Fibroblast of skin of abdomen (primary cell): Measurements from ENCODE around the gene HPCAL4.

Source experiments
- DNase-seq: peaks from one replicate; pipeline ENCODE4 v3.0.0-alpha.2; 2013

The HPCAL4 gene

GRCh38 chr1:39649636-39650185 lies 41.5 kb downstream of the HPCAL4 start:
- no peak for DNase-seq

GRCh38 chr1:39648496-39648895 lies 42.7 kb downstream of the HPCAL4 start:
- no peak for DNase-seq

DNA sequence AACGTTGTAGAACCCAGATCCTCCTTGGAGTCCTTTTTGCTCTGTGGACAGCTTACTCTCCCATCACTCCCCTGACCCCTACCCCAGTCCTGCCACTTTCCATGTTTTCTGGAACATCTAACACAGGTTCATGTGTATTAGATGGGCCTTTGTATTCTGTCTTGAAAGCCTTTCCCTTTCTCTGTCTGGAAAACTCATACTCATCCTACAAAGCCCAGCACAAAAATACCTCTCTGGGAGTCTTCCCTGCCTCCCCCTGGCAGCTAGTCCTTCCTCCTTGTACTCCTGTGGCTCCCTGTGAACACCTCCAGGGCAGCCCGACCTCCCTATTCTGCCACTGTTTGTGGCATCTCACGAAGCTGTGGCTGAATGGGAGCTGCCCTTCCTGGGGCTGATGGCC lies 44.0 kb downstream of the HPCAL4 start:
- no peak for DNase-seq

DNA sequence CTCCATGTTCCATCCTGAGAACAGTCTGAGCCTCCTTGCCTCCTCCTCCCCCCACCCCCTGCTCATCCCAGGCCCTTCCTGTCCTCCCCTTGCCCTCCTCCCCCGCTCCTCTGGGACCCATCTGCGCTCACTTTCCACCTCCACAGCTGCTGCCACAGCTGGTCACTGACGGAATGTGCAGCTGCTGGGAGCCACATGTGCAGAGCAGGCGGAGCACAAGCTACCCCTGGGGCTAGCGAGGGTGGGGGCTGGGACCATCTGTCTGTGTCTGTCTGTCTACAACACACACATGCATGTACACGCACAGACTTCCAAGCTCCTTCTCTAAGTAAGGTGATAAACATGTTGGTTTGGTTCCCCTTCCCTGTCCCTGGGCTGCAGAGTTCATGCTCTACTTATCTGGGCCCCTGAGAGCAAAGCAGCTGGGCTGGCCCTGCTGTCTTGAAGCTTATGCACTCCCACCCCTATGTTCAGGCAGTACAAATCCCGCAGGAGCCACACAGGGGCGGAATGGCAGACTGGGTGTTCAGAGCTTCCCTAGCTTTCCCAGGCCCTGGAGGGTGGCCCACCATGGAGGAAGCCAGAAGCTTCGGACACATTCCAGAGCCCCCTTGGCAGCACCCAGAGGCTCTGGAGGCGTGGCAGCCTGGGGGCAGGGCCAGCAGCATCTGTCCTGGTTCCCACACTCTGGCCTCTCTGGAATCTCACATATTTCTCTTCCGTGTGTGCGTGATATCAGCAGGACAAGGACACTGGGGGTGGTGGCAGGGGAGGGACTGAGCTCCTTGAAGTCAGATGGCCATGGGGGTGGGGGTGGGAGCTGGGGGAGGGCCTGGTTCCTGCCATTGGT lies 44.8 kb downstream of the HPCAL4 start:
- DNase-seq, result peak; percentile 66

GRCh38 chr1:39645411-39646043 lies 45.7 kb downstream of the HPCAL4 start:
- DNase-seq, result no peak

DNA sequence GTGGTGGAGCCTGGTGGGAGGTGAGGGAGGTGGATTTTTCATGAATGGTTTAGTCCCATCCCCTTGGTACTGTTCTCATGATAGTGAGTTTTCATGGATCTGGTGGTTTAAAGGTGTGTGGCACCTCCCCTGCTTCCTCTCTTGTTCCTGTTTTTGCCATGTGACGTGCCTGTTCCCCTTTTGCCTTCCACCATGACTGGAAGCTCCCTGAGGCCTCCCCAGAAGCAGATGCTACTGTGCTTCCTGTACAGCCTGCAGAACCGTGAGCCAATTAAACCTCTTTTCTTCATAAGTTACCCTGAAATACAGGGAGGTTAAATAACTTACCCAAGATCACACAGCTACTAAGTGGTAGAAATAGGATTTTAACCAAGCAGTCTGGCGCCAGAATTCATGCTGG lies 47.5 kb downstream of the HPCAL4 start:
- DNase-seq, result no peak

DNA sequence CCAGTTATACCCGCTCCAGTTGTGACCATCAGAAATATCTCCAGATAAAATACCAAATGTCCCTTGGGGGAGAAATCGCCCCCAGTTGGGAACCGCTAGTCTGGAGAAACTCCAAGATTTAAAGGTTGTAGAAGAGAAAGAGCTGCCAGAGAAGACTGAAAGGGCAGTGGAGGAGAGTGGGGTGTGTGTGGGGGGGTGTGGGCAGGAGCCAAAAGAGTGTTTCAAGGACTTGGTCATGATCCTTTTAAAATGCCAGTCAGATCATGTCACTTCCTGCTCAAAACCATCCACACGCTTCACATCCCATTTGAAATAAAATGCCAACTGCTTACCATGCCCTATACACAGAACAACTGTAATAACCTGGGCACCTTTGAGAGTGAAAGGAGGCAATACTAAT lies 48.4 kb downstream of the HPCAL4 start:
- no peak for DNase-seq

DNA sequence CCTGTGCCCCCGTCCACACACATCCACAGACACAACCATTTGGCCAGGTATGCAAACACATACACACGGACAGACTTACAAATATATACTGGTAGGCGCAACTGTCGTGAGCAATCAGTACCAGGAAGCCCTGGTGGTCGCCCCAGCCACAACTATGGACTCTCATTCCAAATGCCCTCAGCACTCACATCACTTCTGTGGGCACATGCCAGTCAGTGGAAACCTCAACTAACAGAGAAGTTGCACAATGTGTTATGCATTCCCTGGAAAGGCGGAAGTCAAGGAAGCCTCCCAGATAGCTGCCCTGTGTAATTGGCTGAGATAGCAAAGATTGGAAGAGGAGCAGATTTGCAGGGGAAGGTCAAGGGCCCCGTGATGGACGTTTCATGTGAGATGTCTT lies 50.4 kb downstream of the HPCAL4 start:
- no peak for DNase-seq

GRCh38 chr1:39639305-39640130 lies 51.7 kb downstream of the HPCAL4 start, which contains the start of gene HEYL:
Gene HEYL (minus strand): TSS chr1:39639643. CDS start chr1:39639625, 18 bp downstream.
- DNase-seq, result no peak

DNA sequence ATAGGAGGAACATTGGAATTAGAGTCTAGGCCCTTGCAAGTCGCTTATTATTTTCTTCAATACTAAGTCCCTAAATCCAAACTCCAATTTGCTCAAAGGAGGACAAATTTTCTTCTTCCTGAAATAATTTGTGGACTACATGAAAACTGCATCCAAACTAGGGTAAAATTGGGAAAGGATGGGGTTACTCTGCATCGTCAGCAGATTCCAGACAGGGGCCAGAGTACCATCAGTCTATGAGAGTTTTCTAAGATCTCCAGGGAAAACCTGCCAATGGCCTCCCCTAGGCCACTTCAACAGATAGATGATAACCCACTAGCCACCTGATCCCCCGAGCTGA lies 52.3 kb downstream of the HPCAL4 start:
- no peak for DNase-seq

DNA sequence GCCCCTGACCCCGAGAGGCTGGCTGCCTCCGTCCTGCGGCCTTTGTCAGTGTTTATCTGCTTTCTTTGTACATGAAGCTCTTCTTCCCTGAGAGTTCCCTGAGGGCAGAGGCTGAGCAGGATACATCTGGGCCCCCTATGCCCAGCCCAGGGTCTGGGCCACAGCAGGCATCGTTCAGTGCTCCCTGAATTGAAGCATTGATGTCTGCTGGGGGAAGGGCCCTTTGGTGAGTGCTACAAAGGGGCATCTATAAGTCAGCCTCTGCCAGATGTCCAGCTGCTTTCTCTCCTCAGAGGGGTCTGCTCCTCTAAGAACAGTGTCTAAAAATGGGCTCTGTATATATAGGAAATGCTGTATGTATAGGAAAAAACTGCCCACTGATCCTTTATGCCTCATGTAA lies 53.9 kb downstream of the HPCAL4 start:
- DNase-seq, result no peak

GRCh38 chr1:39635871-39636210 lies 55.4 kb downstream of the HPCAL4 start:
- DNase-seq, result no peak

DNA sequence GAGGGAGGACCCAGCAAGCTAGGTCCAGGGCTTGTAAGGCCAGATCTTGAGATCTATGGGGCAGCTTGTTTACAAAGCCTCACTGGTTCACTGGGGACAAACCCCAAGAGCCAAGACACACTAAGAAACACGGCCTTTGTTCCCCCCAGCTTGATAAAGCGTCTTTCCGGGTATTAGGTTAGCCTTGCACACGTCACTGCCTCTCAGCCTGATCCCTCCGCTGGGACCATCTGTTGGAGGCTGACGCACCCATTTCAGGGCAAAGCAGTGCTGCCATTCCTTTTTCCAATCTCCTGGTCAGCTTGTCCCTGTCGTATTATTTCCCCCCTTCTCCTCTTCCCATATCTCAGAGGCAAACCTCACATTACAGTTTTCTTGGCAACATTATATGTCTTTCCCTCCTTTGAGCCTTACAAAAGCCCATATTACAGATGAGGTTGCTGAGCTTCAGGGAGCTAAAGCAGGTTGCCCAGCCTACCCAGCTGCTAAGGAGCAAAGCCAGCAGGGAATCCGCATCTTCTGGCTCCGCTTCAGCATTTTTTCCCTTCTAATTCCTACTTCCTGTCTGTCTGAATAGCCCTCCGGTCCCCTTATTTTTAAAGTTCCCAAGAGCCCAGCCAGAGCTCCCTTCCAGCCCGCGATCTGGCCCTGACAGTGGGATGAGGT lies 55.9 kb downstream of the HPCAL4 start:
- no peak for DNase-seq

DNA sequence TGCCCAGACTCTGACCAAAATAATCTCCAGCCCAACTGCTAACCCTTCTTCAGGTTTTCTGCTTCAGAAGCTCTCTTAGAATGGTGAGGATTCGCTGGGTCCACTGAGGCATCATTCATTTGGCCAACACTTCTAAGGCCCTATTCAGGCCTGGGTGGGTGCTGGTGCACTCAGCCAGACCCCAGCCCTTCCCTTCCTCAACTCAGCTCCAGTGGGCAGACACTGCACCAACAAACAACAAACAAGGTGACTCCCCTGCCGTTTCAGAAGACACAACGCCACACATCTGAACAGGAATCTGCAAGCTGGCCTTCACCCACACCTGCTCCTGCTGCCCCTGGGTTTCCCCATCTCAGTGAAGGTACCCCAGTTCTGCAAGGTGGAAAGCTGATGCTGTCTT lies 57.8 kb downstream of the HPCAL4 start:
- no peak for DNase-seq

DNA sequence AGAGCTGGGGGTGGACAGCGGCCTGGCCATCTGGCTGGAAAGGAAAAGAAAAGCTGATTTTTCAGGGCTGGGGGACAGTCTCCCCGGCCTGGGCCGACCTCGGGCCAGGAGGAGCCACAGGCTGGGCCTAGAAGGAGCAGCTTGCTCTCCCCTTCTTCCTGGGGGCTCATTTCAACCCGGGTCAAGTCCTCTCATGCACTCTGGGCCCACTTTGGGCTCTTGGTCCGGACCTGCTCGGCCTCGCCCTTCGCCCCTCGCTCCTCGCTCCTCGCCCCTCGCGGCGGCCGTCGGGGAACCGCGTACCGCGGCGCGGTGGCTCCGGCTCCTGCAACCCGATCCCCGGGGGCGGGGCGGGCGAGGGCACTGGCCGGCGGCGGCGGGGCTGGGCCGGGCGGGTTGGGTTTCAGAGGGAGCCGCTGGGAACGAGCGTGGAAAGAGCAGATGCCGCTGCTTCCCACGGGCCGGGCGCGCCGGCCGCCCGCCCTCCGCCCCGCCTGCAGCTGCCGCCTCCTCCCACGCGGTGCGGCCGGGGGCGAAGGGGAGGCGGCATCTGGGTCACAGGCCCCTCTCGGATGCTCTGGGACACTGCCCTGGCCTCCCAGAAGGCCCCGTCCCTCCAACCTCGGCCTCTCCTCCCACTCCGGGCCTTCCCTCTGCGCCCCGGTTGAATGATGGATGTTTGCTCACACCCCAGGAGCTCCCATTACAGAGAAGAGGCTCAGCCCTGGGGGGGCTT lies 58.4 kb downstream of the HPCAL4 start:
- DNase-seq, result peak; percentile 21

- no peak for DNase-seq
Measured at GRCh38 chr1:39632323-39632681, 58.9 kb downstream of the HPCAL4 start.

DNA sequence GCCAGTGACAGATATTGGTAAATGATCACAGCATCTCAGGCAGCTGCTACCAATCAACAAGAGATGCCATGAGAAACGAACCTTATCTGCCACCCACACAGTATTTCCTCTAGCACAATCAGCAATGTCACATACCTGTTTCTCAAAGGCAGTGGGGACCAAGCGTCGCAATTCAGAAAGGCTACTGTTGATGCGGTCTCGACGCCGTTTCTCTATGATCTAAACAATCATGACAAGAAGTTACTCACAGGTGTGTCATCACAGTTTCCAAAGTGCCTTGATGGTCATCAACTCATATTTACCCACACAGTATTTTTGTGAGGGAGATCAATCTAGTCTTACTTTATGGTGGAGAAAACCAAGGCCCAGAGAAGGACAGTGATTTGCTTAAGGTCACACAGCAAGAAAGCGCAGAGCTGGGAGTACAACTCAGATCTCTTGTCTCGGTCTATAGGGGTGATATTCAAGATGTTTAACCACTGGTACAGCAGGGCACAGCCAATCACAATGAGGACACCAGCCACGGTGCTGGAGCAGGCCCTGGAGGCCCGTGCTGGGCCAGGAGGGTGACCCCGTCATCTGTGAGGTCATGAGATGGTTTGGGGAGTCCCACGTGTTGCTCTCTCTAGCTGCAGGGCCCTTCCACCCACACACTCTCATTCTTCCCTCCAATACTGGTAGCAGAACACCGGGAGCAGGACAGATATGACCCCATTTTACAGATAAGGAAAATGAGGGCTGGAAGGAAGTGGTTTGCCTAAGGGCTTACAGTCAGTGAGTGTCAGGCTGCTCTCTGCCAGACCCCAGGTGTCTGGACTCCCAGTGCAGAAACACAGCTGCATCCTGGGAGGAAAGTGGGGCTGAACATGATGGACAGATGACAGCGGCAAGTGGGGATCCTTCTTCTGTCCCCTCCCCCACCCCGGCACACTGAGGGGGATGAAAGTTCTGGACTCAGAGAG lies 59.6 kb downstream of the HPCAL4 start:
- DNase-seq, result no peak

DNA sequence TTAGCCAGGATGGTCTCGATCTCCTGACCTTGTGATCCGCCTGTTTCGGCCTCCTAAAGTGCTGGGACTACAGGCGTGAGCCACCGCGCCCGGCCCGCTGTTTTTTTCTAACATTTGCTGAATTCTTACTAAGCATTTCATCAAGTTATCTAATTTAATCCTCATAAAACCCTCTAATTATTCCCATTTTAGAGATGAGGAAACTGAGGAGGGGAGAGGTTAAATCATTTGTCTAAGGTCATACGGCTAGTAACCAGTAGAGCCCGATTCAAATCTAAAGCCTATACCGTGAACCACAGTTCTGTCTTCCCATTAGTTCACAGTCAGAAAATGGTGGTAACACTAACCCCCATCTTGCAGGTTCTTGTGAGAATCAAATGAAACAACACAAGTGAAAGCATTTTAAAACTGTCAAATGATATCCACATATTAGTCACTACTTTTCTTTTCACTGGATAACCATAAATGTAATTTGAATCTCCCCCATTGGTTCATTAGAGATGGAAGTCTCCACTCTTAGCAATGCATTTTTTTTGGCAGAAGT lies 62.4 kb downstream of the HPCAL4 start:
- DNase-seq, result no peak
